Karpas-422 (cell line): ENCODE data around the gene HIF3A. TPM values are rescaled to one million over a fixed set of nuclear protein-coding genes. Genes with fewer than 3 reads are reported as not detected.

Source experiments
- DNase-seq: peaks from one replicate; pipeline ENCODE4 v3.0.0-alpha.2; 2015
- H2AFZ ChIP-seq: fragments of 200-600 bp; sonication (generic); 2 replicates; pipeline ENCODE4 v1.6.1; 2014; ENCODE audit warnings: antibody characterized with exemption, low read length, mixed read lengths
- H3K27ac ChIP-seq: fragments of 200-600 bp; sonication (generic); 2 replicates; pipeline ENCODE4 v1.5.1; 2014; ENCODE audit warnings: mild to moderate bottlenecking, low read length, moderate library complexity
- H3K27me3 ChIP-seq: fragments of 200-600 bp; sonication (generic); 2 replicates; pipeline ENCODE4 v1.6.1; 2014; ENCODE audit warnings: low read length, mixed read lengths
- H3K36me3 ChIP-seq: fragments of 200-600 bp; sonication (generic); 2 replicates; pipeline ENCODE4 v1.6.1; 2014; ENCODE audit warnings: low read length, mixed read lengths; ENCODE audit not compliant: insufficient read depth
- H3K4me1 ChIP-seq: fragments of 200-600 bp; sonication (generic); 2 replicates; pipeline ENCODE4 v1.6.1; 2014; ENCODE audit warnings: mild to moderate bottlenecking, low read length, mixed read lengths
- H3K4me2 ChIP-seq: fragments of 200-600 bp; sonication (generic); 2 replicates; pipeline ENCODE4 v1.6.1; 2014; ENCODE audit warnings: low read length, low read depth, mild to moderate bottlenecking; ENCODE audit not compliant: poor library complexity, severe bottlenecking
- H3K4me3 ChIP-seq: fragments of 200-600 bp; sonication (generic); 2 replicates; pipeline ENCODE4 v1.5.1; 2014; ENCODE audit warnings: mild to moderate bottlenecking, antibody characterized with exemption, low read length, mixed read lengths
- H3K79me2 ChIP-seq: fragments of 200-600 bp; sonication (generic); 2 replicates; pipeline ENCODE4 v1.6.1; 2014; ENCODE audit warnings: mild to moderate bottlenecking, low read length, mixed read lengths
- H3K9ac ChIP-seq: fragments of 200-600 bp; sonication (generic); 2 replicates; pipeline ENCODE4 v1.6.0; 2014; ENCODE audit warnings: low read length
- H3K9me2 ChIP-seq: fragments of 200-600 bp; sonication (generic), shearing (Covaris generic); replicated peaks from 2 replicates; pipeline ENCODE4 v1.6.0; 2014; ENCODE audit warnings: mild to moderate bottlenecking, low read length, moderate library complexity; ENCODE audit not compliant: insufficient read depth
- H3K9me3 ChIP-seq: fragments of 300-700, 200-600 bp; sonication (generic); 2 replicates; pipeline ENCODE4 v1.6.1; 2014; ENCODE audit warnings: low read length, mixed read lengths
- H4K20me1 ChIP-seq: fragments of 200-600 bp; sonication (generic); 2 replicates; pipeline ENCODE4 v1.6.1; 2014; ENCODE audit warnings: mild to moderate bottlenecking, antibody characterized with exemption, low read length, low read depth; ENCODE audit not compliant: insufficient read depth
- total RNA-seq: library from RNA; depleted of rRNA; stranded (reverse); fragments of >200 nt; shearing (Covaris generic); gene quantifications from 2 replicates; pipeline ENCODE4 v1.2.3, GENCODE V29; 2014; ENCODE audit warnings: low replicate concordance

Gene HIF3A
- total RNA-seq, 1 experiment from 2014 or later = not detected

DNA sequence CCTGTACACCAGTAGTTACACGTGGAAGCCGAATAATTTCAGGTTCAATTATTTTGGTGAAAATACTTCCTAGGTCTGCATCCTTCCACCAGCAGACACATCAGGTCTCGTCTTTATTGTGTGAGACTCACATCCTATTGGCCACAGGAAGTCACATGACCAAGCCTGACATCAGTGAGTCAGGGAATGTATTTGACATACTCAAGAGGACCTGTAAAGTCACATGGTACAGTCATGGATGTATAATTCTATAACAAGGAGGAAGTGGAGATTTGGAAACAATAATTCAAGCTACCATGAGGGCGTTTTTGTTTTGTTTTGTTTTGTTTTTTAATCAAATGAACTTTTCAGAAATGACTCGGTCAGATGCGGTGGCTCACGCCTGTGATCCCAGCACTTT lies 9.3 kb upstream of the HIF3A start:
- H3K9ac ChIP-seq = no peak overlapping the region
- H3K27ac ChIP-seq = no peak overlapping the region
- no peaks in the 10 kb centered on the region for H3K27me3 ChIP-seq

DNA sequence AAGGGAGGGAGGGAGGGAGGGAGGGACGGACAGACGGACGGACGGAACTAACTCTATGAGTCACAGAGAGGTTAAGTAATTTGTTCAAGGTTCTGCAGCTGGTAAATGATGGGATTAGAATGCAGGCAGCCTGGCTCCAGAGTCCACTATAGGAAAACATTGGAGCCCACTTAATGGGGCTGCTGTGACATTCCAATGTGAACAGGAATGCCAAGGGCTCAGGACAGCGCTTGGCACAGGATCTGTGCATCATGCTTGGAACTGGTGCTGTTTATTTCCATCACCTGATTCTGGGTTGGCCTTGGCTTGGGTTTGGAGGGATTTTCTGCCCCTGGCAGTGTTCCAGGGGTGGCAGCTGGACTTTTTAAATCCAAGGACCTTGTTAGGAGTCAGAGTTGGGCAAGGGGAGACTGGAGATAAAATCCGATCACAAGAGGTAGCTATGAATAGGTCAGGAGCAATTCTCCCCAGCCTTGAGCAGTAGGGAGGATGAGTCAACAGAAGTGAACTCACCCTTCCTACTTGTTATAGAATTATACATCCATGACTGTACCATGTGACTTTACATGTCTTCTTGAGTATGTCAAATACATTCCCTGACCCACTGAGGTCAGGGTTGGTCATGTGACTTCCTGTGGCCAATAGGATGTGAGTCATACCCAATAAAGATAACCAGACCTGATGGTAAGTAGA lies 7.8 kb upstream of the HIF3A start:
- H3K79me2 ChIP-seq = no peaks in the 10 kb centered on the region
- no peaks in the 10 kb centered on the region for H4K20me1 ChIP-seq
- no peak overlapping the region for H3K4me3 ChIP-seq
- no peaks in the 10 kb centered on the region for H3K36me3 ChIP-seq
- H3K9me2 ChIP-seq = no peaks in the 10 kb centered on the region
- H3K4me1 ChIP-seq = no peaks in the 10 kb centered on the region
- no peak overlapping the region for H3K9ac ChIP-seq
- H3K27me3 ChIP-seq = no peaks in the 10 kb centered on the region
- H3K9me3 ChIP-seq = no peaks in the 10 kb centered on the region; the same call in 1 of the 2 replicates
- no peak overlapping the region for H2AFZ ChIP-seq
- DNase-seq = no peak
- H3K27ac ChIP-seq = no peak overlapping the region
- H3K4me2 ChIP-seq = no peak overlapping the region

More for the DNA sequence above, 9.3 kb upstream of the HIF3A start:
- Histone ChIP-seq H3K9me3 (no peaks in the 10 kb centered on the region; the same call in 1 of the 2 replicates), H3K79me2 (no peaks in the 10 kb centered on the region), H4K20me1 (no peaks in the 10 kb centered on the region), H3K9me2 (no peaks in the 10 kb centered on the region), H2AFZ (no peak overlapping the region), H3K4me2 (no peak overlapping the region), H3K4me3 (no peak overlapping the region), H3K36me3 (no peaks in the 10 kb centered on the region), H3K4me1 (no peaks in the 10 kb centered on the region)
- no peak for DNase-seq

DNA sequence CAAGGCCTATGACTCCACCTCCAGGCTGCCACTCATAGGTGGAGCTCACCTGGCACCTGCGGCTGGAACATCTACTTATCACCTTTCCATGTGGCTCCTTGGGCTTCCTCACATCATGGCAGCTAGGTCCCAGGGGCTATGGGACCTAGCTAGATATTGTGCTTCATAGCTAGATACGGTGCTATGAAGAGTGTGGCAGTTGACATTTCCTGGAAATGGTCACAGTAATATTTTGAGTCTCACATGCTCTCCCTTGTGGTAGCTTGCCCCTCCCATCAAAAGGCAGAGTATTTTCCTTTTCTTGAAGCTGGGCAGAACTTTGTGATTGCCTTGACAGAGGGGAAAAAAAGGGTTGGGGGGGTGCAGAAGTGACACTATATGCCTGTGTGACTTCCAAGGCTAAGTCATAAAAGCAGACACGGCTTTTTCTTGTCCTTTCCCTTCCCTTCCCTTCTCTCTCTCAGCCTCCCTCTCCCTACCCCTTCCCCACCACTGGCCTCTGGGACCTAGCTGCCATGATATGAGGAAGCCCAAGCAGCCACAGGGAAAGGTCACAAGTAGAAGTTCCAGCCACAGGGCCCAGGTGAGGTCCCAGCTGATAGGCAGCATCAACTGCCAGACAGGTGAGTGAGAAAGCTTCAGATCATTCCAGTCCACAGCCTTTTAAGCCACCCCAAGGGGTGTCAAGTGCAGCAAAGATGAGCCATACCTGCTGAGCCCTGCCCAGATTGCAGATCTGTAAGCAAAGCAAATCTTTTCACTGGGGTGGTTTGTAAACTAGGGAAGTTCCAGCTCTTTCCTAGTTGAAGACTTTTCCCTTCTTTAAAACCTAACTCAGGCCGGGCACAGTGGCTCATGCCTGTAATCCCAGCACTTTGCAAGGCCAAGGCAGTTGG lies 6.9 kb upstream of the HIF3A start:
- Histone ChIP-seq H3K4me1 (no peaks in the 10 kb centered on the region), H3K27me3 (no peaks in the 10 kb centered on the region), H3K79me2 (no peaks in the 10 kb centered on the region), H2AFZ (no peak overlapping the region), H3K4me2 (no peak overlapping the region), H3K9ac (no peak overlapping the region), H3K4me3 (no peak overlapping the region), H3K9me3 (no peaks in the 10 kb centered on the region; the same call in 1 of the 2 replicates), H3K9me2 (no peaks in the 10 kb centered on the region), H3K27ac (no peak overlapping the region), H4K20me1 (no peaks in the 10 kb centered on the region), H3K36me3 (no peaks in the 10 kb centered on the region)
- DNase-seq = no peak

DNA sequence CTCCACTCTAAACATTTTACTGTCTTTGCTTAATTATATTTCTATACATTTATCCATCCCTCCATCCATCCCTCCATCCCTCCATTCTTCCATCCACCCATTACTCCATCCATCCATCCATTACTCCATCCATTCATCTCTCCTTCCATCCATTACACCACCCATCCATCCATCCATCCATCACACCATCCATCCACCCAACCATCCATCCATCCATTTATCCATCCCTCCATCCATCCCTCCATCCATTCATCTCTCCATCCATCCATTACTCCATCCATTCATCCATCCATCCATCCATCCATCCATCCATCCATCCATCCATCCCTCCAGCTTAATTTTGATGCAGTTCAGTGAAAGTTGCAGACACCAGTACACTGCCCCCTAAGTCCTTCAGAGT lies 5.0 kb upstream of the HIF3A start:
- no peak overlapping the region for H3K4me3 ChIP-seq
- H3K9ac ChIP-seq = no peak overlapping the region
- no peaks in the 10 kb centered on the region for H3K79me2 ChIP-seq
- no peak overlapping the region for H3K27ac ChIP-seq
- no peak for DNase-seq
- no peaks in the 10 kb centered on the region for H3K27me3 ChIP-seq
- H3K9me2 ChIP-seq = no peaks in the 10 kb centered on the region
- H3K4me2 ChIP-seq = no peak overlapping the region
- H2AFZ ChIP-seq = no peak overlapping the region
- H3K36me3 ChIP-seq = no peaks in the 10 kb centered on the region
- H3K9me3 ChIP-seq = no peaks in the 10 kb centered on the region; the same call in 1 of the 2 replicates
- H4K20me1 ChIP-seq = no peaks in the 10 kb centered on the region
- no peaks in the 10 kb centered on the region for H3K4me1 ChIP-seq

DNA sequence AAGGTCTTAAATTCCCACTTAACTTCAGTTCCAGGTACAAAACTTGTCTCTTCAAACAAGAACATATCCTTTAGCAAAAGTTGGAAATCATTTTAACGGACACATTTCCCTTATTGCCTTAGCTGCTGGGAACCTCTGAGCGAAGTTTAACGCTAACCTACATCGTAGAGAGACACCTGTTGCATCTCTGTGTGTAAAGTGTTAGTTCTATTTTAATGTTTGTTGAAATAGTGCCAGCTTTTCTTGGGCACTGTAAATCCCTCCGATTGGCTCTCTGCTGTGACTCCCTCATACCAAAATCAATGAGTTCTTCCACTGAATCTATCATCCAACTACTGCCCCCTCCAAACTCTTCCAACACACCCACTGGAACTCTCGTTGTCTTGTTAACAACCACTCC lies 2.3 kb upstream of the HIF3A start:
- Histone ChIP-seq H3K4me2 (no peak overlapping the region), H3K36me3 (no peaks in the 10 kb centered on the region), H3K27ac (no peak overlapping the region), H3K9me3 (no peaks in the 10 kb centered on the region; the same call in 1 of the 2 replicates), H3K9ac (no peak overlapping the region), H4K20me1 (no peaks in the 10 kb centered on the region), H3K9me2 (no peaks in the 10 kb centered on the region), H3K27me3 (no peaks in the 10 kb centered on the region), H2AFZ (no peak overlapping the region), H3K4me3 (no peak overlapping the region), H3K4me1 (peaks cover 5% of the 10 kb centered on the region), H3K79me2 (no peaks in the 10 kb centered on the region)
- no peak for DNase-seq

DNA sequence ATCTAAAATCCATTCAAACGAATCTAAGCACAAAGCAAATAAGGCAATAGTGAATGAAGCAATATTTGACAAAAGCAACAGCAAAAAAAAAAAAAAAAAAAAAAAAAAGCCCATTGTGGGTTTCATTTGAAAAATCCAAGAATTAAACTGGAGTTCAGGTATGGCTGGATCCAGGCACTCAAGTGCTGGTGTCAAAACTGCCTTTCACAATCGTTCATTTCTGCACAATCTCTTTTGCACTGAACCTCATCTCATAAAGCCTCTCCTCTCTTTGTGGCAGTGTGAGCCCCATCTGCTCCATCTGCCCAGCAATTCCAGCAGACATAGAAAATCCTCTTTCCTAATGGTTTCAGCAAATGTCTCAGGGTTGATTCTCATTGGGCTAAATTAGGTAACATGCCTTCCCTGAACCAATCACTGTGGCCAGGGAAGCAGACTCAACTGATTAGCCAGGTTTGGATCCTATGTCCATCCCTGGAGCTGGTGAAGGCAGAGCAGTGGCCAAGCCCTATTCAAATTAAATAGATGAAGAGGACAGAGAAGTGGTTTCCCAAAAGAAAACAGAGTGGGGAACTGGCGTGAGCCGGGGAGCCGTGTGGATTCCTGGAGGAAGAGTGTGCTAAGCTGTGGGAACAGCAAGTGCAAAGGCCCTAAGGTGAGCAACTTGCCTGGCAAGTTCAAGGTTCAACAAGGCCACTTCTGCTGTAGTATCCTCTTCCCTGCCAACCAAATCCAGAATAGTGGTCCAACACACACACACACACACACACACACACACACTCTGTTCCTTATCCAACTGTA lies 1.2 kb upstream of the HIF3A start:
- Histone ChIP-seq H3K9ac (no peak overlapping the region), H3K9me3 (no peaks in the 10 kb centered on the region), H2AFZ (no peak overlapping the region), H3K27me3 (no peaks in the 10 kb centered on the region), H3K9me2 (no peaks in the 10 kb centered on the region), H3K4me2 (no peak overlapping the region), H3K79me2 (no peaks in the 10 kb centered on the region), H3K4me1 (peaks cover 5% of the 10 kb centered on the region), H4K20me1 (no peaks in the 10 kb centered on the region), H3K4me3 (no peak overlapping the region), H3K27ac (no peak overlapping the region), H3K36me3 (no peaks in the 10 kb centered on the region)
- no peak for DNase-seq

DNA sequence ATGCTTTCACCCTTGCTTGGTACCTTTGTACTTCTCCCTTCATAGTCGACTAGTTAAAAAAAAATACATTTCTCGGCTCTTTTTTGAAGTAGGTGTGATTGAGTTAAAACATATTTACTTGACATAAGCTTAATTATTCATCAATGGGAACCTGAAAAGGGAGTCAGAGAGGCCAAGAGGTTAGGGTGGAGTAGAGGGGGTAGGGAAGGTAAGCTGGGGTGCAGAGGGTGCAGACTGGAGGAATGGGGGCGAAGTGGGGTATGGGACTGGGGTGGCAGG lies 701 bp upstream of the HIF3A start:
- H3K36me3 ChIP-seq = no peaks in the 10 kb centered on the region
- no peak overlapping the region for H3K4me2 ChIP-seq
- no peaks in the 10 kb centered on the region for H3K9me3 ChIP-seq
- DNase-seq = no peak
- no peak overlapping the region for H3K27ac ChIP-seq
- H3K9ac ChIP-seq = no peak overlapping the region
- H3K4me1 ChIP-seq = peaks cover 5% of the 10 kb centered on the region
- no peak overlapping the region for H2AFZ ChIP-seq
- no peaks in the 10 kb centered on the region for H3K27me3 ChIP-seq
- no peak overlapping the region for H3K4me3 ChIP-seq
- H3K79me2 ChIP-seq = no peaks in the 10 kb centered on the region
- no peaks in the 10 kb centered on the region for H4K20me1 ChIP-seq
- H3K9me2 ChIP-seq = no peaks in the 10 kb centered on the region
